H9 (cell line): ENCODE data around the gene FBXO5. TPM values are rescaled to one million over a fixed set of nuclear protein-coding genes. Genes with fewer than 3 reads are reported as not detected.

ENCODE experiments used
- DNase-seq: peaks from one replicate; pipeline ENCODE4 v3.0.0-alpha.2; 2017
- H2AFZ ChIP-seq: one replicate; pipeline ENCODE4 v1.6.1; 2013; ENCODE audit warnings: mild to moderate bottlenecking, low read length, control low read depth, moderate library complexity
- H2AK5ac ChIP-seq: 2 replicates; pipeline ENCODE4 v1.6.1; 2013; ENCODE audit warnings: low read length, control low read depth, mixed read lengths; ENCODE audit not compliant: insufficient read length
- H2BK120ac ChIP-seq: one replicate; pipeline ENCODE4 v1.6.1; 2013; ENCODE audit warnings: low read depth, mild to moderate bottlenecking, low read length, control low read depth, inconsistent platforms; ENCODE audit not compliant: poor library complexity, severe bottlenecking
- H2BK12ac ChIP-seq: 2 replicates; pipeline ENCODE4 v1.6.1; 2013; ENCODE audit warnings: low read length, control low read depth, mixed read lengths, low read depth; ENCODE audit not compliant: insufficient read length
- H2BK15ac ChIP-seq: 2 replicates; pipeline ENCODE4 v1.6.1; 2013; ENCODE audit warnings: low read depth, low read length, control low read depth
- H2BK20ac ChIP-seq: one replicate; pipeline ENCODE4 v1.6.1; 2013; ENCODE audit warnings: low read depth, mild to moderate bottlenecking, low read length, control low read depth, inconsistent platforms; ENCODE audit not compliant: poor library complexity, severe bottlenecking
- H2BK5ac ChIP-seq: 2 replicates; pipeline ENCODE4 v1.6.1; 2013; ENCODE audit warnings: low read length, control low read depth, mixed read lengths; ENCODE audit not compliant: insufficient read length
- H3K14ac ChIP-seq: 2 replicates; pipeline ENCODE4 v1.6.1; 2013; ENCODE audit warnings: low read length, control low read depth; ENCODE audit not compliant: insufficient read depth
- H3K18ac ChIP-seq: 2 replicates; pipeline ENCODE4 v1.6.1; 2013; ENCODE audit warnings: low read depth, mild to moderate bottlenecking, mixed read lengths, low read length, control low read depth; ENCODE audit not compliant: insufficient read length
- H3K23ac ChIP-seq: 2 replicates; pipeline ENCODE4 v1.6.1; 2013; ENCODE audit warnings: low read length, control low read depth, mixed read lengths, low read depth; ENCODE audit not compliant: insufficient read length
- H3K23me2 ChIP-seq: 2 replicates; pipeline ENCODE4 v1.6.1; 2013; ENCODE audit warnings: low read depth, mild to moderate bottlenecking, mixed read lengths, low read length, control low read depth; ENCODE audit not compliant: insufficient read length, poor library complexity, severe bottlenecking
- H3K27ac ChIP-seq: 2 replicates; pipeline ENCODE4 v1.5.1; 2013; ENCODE audit warnings: low read length, control low read depth, mixed read lengths, low read depth; ENCODE audit not compliant: insufficient read length
- H3K27me3 ChIP-seq: 2 replicates; pipeline ENCODE4 v1.6.1; 2013; ENCODE audit warnings: low read length, control low read depth, inconsistent platforms; ENCODE audit not compliant: insufficient read depth
- H3K4ac ChIP-seq: 2 replicates; pipeline ENCODE4 v1.6.1; 2013; ENCODE audit warnings: low read depth, mild to moderate bottlenecking, control low read depth, inconsistent platforms, low read length, moderate library complexity
- H3K4me1 ChIP-seq: 2 replicates; pipeline ENCODE4 v1.6.1; 2013; ENCODE audit warnings: low read length, control low read depth, inconsistent platforms; ENCODE audit not compliant: insufficient read depth
- H3K4me2 ChIP-seq: 2 replicates; pipeline ENCODE4 v1.6.1; 2013; ENCODE audit warnings: low read length, control low read depth, mixed read lengths; ENCODE audit not compliant: insufficient read length, insufficient read depth
- H3K56ac ChIP-seq: 2 replicates; pipeline ENCODE4 v1.6.1; 2013; ENCODE audit warnings: low read depth, mild to moderate bottlenecking, mixed read lengths, low read length, control low read depth; ENCODE audit not compliant: insufficient read length
- H3K79me1 ChIP-seq: 2 replicates; pipeline ENCODE4 v1.6.1; 2013; ENCODE audit warnings: low read depth, mild to moderate bottlenecking, moderate library complexity, low read length, control low read depth, inconsistent platforms; ENCODE audit not compliant: insufficient read depth, poor library complexity, severe bottlenecking
- H3K79me2 ChIP-seq: 2 replicates; pipeline ENCODE4 v1.6.1; 2013; ENCODE audit warnings: low read length, control low read depth, inconsistent platforms; ENCODE audit not compliant: insufficient read depth
- H3K9ac ChIP-seq: 2 replicates; pipeline ENCODE4 v1.6.1; 2013; ENCODE audit warnings: low read length, control low read depth, mixed read lengths; ENCODE audit not compliant: insufficient read length; ENCODE audit errors: extremely low read depth
- H3K9me3 ChIP-seq: one replicate; pipeline ENCODE4 v1.6.1; 2013; ENCODE audit warnings: low read depth, low read length, inconsistent platforms; ENCODE audit not compliant: control insufficient read depth
- H3T11ph ChIP-seq: one replicate; pipeline ENCODE4 v1.6.1; 2013; ENCODE audit warnings: mild to moderate bottlenecking, low read length, control low read depth, inconsistent platforms
- H4K20me1 ChIP-seq: one replicate; pipeline ENCODE4 v1.6.1; 2013; ENCODE audit not compliant: control insufficient read depth, insufficient read length, insufficient read depth
- H4K5ac ChIP-seq: 2 replicates; pipeline ENCODE4 v1.6.1; 2013; ENCODE audit warnings: low read depth, mild to moderate bottlenecking, mixed read lengths, low read length, control low read depth; ENCODE audit not compliant: insufficient read length
- H4K8ac ChIP-seq: replicated peaks from 2 replicates; pipeline ENCODE4 v1.6.1; 2013; ENCODE audit warnings: low read length, control low read depth, mixed read lengths, low read depth; ENCODE audit not compliant: insufficient read length
- H4K91ac ChIP-seq: 2 replicates; pipeline ENCODE4 v1.6.1; 2013; ENCODE audit warnings: low read depth, mild to moderate bottlenecking, moderate library complexity, mixed read lengths, low read length, control low read depth; ENCODE audit not compliant: insufficient read length
- H3K27ac Mint-ChIP-seq, 3 experiments: 2 replicates in 2 of 3; 3 replicates in 1 of 3; pipeline ENCODE4 v1.8.0; 2020 to 2021; ENCODE audit warnings: mixed read lengths in 3 of 3, mild to moderate bottlenecking in 1 of 3, moderate library complexity in 1 of 3
- H3K27me3 Mint-ChIP-seq: 2 replicates; pipeline ENCODE4 v1.8.0; 2021; ENCODE audit warnings: low read depth, mild to moderate bottlenecking, moderate library complexity, mixed read lengths
- H3K36me3 Mint-ChIP-seq, 3 experiments: 2 replicates in 2 of 3; 3 replicates in 1 of 3; pipeline ENCODE4 v1.8.0; 2020 to 2021; ENCODE audit warnings: low read depth in 3 of 3, mixed read lengths in 3 of 3; ENCODE audit not compliant: insufficient read depth in 1 of 3
- H3K4me1 Mint-ChIP-seq, 2 experiments: 2 replicates each; pipeline ENCODE4 v1.8.0; 2020; ENCODE audit warnings: mixed read lengths in 2 of 2
- H3K4me3 Mint-ChIP-seq, 2 experiments: 2 replicates in 1 of 2; 3 replicates in 1 of 2; pipeline ENCODE4 v1.8.0; 2020 to 2021; ENCODE audit warnings: mild to moderate bottlenecking in 2 of 2, mixed read lengths in 2 of 2, moderate library complexity in 1 of 2
- H3K9me3 Mint-ChIP-seq, 2 experiments: 2 replicates in 1 of 2; 3 replicates in 1 of 2; pipeline ENCODE4 v1.8.0; 2020; ENCODE audit warnings: mild to moderate bottlenecking in 2 of 2, mixed read lengths in 2 of 2, moderate library complexity in 1 of 2
- WGBS: extraction: QIAGEN DNeasy Blood & Tissue Kit; methylation state at CpG from one replicate; pipeline ENCODE4 v1.1.7; 2013; ENCODE audit warnings: missing lambda C conversion rate, low lambda C conversion rate, mixed read lengths; ENCODE audit not compliant: insufficient read length; ENCODE audit errors: extremely low coverage; 5-methylcytosine and 5-hydroxymethylcytosine counted together
- total RNA-seq: library from RNA; stranded (reverse); gene quantifications from 2 replicates; pipeline ENCODE4 v1.2.1, GENCODE V29; 2021
- TF ChIP-seq, protein P1 (sequence below): fragments of 200-600 bp; sonication (generic); conservative IDR thresholded peaks from 3 replicates; pipeline ENCODE4 v1.8.0; 2021; ENCODE audit warnings: antibody characterized with exemption, mild to moderate bottlenecking

Gene FBXO5
- total RNA-seq, 1 experiment from 2014 or later = 47.6 TPM

DNA sequence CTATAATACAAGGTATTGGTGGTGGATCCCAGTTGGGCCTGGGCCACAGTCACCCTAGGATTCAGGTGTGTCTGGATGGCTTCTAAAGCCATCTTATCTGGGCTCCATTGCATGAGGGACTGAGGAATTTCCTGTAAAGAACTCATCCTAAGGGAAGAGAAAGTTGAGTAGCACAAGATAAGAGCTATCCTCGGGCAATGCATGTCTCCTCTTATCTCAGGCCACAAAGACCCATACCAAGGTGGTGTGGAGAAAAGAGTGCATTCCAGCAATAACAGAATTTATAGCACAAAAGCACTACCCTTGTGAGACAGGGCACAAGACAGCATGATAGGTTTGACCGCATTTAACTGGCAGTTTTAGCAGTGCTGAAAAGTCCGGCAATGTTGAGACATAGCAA is 34.0 kb upstream of the FBXO5 start:
- H3K56ac ChIP-seq = no peak overlapping the region
- no peak overlapping the region for H4K5ac ChIP-seq
- TF ChIP-seq, protein P1, sequence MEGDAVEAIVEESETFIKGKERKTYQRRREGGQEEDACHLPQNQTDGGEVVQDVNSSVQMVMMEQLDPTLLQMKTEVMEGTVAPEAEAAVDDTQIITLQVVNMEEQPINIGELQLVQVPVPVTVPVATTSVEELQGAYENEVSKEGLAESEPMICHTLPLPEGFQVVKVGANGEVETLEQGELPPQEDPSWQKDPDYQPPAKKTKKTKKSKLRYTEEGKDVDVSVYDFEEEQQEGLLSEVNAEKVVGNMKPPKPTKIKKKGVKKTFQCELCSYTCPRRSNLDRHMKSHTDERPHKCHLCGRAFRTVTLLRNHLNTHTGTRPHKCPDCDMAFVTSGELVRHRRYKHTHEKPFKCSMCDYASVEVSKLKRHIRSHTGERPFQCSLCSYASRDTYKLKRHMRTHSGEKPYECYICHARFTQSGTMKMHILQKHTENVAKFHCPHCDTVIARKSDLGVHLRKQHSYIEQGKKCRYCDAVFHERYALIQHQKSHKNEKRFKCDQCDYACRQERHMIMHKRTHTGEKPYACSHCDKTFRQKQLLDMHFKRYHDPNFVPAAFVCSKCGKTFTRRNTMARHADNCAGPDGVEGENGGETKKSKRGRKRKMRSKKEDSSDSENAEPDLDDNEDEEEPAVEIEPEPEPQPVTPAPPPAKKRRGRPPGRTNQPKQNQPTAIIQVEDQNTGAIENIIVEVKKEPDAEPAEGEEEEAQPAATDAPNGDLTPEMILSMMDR = no peak
- H3K9me3 ChIP-seq = no peaks in the 10 kb centered on the region
- H3K14ac ChIP-seq = no peak overlapping the region
- H3K27ac ChIP-seq = no peak overlapping the region
- no peak overlapping the region for H2BK12ac ChIP-seq
- DNase-seq = no peak
- no peaks in the 10 kb centered on the region for H3K23me2 ChIP-seq
- no peak overlapping the region for H2AK5ac ChIP-seq
- H3K9me3 Mint-ChIP-seq = no peaks in the 10 kb centered on the region
- H3K4me2 ChIP-seq = no peak overlapping the region
- no peak overlapping the region for H2BK15ac ChIP-seq
- no peaks in the 10 kb centered on the region for H3K36me3 Mint-ChIP-seq
- H2BK120ac ChIP-seq = no peak overlapping the region
- H2AFZ ChIP-seq = no peak overlapping the region
- H3K4me1 Mint-ChIP-seq = no peaks in the 10 kb centered on the region; a peak in 1 of 4 replicates
- no peak overlapping the region for H4K91ac ChIP-seq
- H3K4ac ChIP-seq = no peak overlapping the region
- H4K20me1 ChIP-seq = no peaks in the 10 kb centered on the region
- no peaks in the 10 kb centered on the region for H3K79me2 ChIP-seq
- H3K27me3 ChIP-seq = no peaks in the 10 kb centered on the region
- H3K79me1 ChIP-seq = no peaks in the 10 kb centered on the region
- H2BK5ac ChIP-seq = no peak overlapping the region
- H3K4me1 ChIP-seq = no peaks in the 10 kb centered on the region
- H3T11ph ChIP-seq = no peak overlapping the region
- H4K8ac ChIP-seq = no peak overlapping the region
- no peak overlapping the region for H3K18ac ChIP-seq
- no peaks in the 10 kb centered on the region for H3K27me3 Mint-ChIP-seq
- no peak overlapping the region for H3K4me3 Mint-ChIP-seq
- no peak overlapping the region for H3K9ac ChIP-seq
- H3K23ac ChIP-seq = no peak overlapping the region
- WGBS = no CpG with 5 or more reads among the region's 3 CpGs
- no peak overlapping the region for H2BK20ac ChIP-seq
- no peak overlapping the region for H3K27ac Mint-ChIP-seq
